Activated CD8-positive, alpha-beta memory T cell treated with anti-CD3 and anti-CD28 coated beads, Interleukin-2, amount 50 U/mL, for 24 hours (primary cell): ENCODE results near the gene LIN37.
"Not testable (repeated sequence)": the region's sequence is repeated elsewhere in the genome, so short reads cannot be mapped to it uniquely, and the experiment has no call there.

Experiments used
- DNase-seq: peaks from one replicate; pipeline ENCODE4 v3.0.0-alpha.2; 2020; ENCODE audit errors: extremely low read depth

Gene LIN37

GRCh38 chr19:35752746-35753350 is 4.5 kb downstream of the LIN37 start:
- DNase-seq: no peak

GRCh38 chr19:35753634-35754369 is 5.4 kb downstream of the LIN37 start:
- no peak for DNase-seq

- no peak for DNase-seq
Measured at GRCh38 chr19:35754370-35755130, 6.2 kb downstream of the LIN37 start.

- no peak for DNase-seq
Measured at GRCh38 chr19:35755131-35755549, 6.8 kb downstream of the LIN37 start.

- no peak for DNase-seq
Measured at GRCh38 chr19:35755550-35756376, 7.4 kb downstream of the LIN37 start.

- no peak for DNase-seq
Measured at GRCh38 chr19:35756377-35757230, 8.2 kb downstream of the LIN37 start, which contains the start of gene HSPB6. HSPB6 (minus strand) TSS chr19:35757029; CDS start chr19:35757008, 21 bp downstream.

- no peak for DNase-seq
Measured at GRCh38 chr19:35757231-35757748, 8.9 kb downstream of the LIN37 start.

GRCh38 chr19:35757749-35758608 is 9.6 kb downstream of the LIN37 start, which contains the start of gene PROSER3:
PROSER3 (plus strand) TSS chr19:35758176; CDS start chr19:35758216, 40 bp downstream.
- peak; percentile 97 for DNase-seq

GRCh38 chr19:35759697-35760096 is 11.3 kb downstream of the LIN37 start:
- DNase-seq: no peak

GRCh38 chr19:35760711-35761349 is 12.5 kb downstream of the LIN37 start:
- no peak for DNase-seq

- no peak for DNase-seq
Measured at GRCh38 chr19:35764432-35765315, 16.3 kb downstream of the LIN37 start.

- no peak for DNase-seq
Measured at GRCh38 chr19:35766571-35767104, 18.3 kb downstream of the LIN37 start.

GRCh38 chr19:35767288-35768081 is 19.1 kb downstream of the LIN37 start:
- DNase-seq: no peak

- no peak for DNase-seq
Measured at GRCh38 chr19:35768082-35768421, 19.7 kb downstream of the LIN37 start.

GRCh38 chr19:35772362-35772761 is 24.0 kb downstream of the LIN37 start:
- DNase-seq: not testable (repeated sequence)

GRCh38 chr19:35773020-35773806 is 24.8 kb downstream of the LIN37 start:
- no peak for DNase-seq
